ENCODE data around the gene UBQLNL.

UBQLNL gene, protein sequence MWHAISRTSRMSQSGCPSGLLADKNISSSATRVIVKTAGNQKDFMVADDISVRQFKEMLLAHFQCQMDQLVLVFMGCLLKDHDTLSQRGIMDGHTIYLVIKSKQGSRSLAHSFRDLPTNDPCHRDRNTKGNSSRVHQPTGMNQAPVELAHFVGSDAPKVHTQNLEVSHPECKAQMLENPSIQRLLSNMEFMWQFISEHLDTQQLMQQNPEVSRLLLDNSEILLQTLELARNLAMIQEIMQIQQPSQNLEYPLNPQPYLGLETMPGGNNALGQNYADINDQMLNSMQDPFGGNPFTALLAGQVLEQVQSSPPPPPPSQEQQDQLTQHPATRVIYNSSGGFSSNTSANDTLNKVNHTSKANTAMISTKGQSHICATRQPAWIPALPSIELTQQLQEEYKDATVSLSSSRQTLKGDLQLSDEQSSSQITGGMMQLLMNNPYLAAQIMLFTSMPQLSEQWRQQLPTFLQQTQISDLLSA

DNA sequence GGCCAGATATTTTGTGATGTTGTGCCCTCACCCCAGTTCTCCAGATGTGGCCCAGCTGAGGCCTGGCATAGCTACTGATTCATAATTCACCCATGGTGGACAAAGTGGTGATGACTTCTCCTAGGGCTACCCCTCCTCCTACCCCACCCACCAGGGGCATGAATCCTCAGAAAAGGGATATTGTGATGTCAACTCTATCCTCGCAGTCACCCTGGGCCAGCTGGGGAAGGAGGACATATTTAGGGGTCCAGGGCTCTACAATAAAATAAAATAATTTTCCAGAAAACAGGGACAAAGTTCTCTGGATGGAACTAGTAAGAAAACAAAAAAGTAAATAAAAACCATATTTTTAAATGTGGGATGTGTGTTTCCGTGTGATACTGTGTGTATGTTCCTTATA is at the start of gene UBQLNL:
Gene UBQLNL (minus strand): TSS at position 101 of the 400 bp plus-strand sequence. CDS start 258 bp downstream, outside the sequence.
- no peak for DNase-seq (ENCODE audit: low read depth in 2 of 2)

DNA sequence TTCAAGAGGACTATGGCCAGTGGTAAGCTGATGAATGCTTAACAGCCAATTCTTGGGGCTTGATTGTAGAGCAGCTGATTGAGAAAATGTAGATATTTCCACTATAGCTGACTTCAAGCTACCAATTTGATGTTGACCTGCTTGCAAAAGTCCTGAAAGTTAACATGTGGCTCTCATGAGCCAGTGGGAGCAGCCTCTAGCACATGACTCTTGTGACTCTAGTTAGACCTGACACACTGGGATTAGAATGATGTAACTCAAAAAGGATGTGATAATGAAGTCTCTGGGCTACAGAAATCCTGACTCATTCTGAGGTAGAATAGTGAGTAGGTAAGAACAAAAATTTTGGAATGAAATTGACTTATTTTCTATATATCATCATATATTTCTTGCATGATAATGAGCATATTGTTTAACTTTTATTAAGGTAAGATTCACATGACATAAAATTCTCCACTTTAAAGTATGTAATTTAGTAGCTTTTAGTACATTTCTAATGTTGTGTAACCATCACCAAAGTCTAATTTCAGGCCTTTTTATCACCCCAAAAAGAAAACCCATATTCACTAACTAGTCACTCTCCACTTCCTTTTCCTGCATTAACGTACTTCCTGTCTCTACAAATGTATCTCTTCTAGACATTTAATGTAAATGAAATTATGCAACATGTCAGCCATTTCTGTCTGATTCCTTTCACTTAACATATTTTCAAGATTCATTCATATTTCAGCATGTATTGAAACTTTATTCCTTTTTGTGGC is 47.9 kb upstream of the UBQLNL start:
- no peak for DNase-seq (ENCODE audit: low read depth in 2 of 2)

DNA sequence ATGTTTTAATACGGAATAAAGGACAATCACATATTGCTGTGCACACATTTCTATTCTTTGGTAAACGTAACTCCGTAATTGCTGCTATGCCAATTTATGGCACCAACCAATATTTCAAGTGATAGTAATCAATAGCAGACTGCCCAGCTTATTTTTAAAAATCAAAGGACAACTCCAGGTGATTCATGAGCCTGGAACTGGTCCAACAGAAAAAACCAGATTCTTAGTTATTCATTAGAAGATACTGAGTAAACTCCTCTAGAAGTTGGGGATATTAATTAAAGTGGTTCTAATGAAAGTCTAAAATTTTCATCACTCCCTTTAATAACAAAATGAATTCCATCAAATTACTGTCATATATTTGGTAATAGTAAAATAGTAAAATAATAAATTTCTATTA is 41.3 kb upstream of the UBQLNL start:
- no peak for DNase-seq (ENCODE audit: low read depth in 2 of 2)

DNA sequence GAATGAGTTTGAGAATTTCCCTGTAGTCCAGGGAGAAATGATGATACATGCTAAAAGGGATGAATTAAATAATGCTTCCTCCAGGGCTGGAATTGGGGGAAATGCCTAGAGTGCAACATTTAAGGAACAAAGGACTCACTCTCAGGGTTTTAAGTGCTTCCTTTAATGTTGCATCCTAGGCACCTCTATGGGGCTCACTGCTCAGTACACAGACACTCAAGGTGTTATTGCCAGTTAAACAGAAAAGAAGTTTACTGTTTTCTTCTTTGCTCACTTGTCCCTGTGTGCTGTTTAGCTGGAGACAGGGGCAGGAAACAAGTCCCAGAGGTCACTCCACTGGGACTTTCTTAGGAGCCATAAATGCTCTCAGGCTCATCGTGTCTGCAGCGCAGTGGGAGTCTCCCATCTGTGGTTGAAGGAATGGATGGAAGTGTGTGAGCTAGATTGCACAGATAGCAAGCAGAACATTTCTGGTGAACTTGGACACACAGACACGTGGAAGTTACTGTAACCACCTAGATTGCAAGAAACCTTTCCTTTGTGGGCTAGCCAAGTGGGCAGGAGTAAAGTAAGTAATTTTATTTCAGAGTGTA is 40.2 kb upstream of the UBQLNL start:
- no peak for DNase-seq (ENCODE audit: low read depth in 2 of 2)

DNA sequence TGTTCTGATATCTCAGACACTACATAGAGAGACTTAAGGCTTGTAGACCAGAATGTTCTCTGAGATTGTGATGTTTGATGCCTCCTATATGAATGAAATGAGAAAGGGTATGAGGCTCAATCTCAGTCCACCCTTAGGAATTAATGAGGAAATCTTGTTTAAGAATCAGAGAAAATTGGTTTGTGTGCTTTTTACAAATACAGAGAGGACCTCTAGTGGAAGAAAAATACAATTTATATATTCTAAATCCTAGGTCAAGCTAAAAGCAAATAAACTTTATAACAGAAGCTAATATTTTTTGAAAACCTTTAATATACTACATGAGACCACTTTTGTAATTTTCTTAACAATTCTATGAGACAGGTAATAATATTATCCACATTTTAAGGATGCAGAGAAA is 36.8 kb upstream of the UBQLNL start:
- no peak for DNase-seq (ENCODE audit: low read depth in 2 of 2)

DNA sequence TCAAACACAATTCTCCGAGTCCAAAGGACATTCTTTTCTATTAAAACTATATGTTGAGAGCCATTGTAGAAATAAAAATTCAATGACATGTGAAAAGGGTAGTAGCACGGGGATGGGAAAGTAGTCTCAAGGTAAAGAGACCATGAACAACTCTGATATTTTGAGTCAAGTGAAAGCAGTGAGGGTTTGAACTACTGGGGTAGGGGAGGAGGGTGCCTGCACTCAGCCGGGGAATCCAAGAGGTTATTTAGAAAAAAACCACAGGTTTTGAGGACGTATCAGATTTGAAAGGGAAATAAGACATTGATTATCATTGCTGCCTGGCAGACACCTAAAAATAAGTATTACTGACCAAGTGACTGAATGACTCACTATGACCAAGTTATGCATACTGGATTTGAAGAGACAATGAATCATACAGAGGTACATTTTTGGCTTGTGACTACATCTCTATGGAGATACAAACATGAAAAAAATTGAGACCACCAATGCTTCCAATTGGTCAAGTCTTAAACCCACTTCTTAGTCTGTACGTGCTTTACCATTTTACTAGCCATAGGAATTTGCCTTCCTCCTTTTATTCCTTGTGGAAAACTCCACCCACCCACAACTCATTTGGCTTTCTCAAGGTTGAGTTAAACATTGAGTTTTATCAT is 34.1 kb upstream of the UBQLNL start:
- DNase-seq (ENCODE audit: low read depth in 2 of 2) = no peak

DNA sequence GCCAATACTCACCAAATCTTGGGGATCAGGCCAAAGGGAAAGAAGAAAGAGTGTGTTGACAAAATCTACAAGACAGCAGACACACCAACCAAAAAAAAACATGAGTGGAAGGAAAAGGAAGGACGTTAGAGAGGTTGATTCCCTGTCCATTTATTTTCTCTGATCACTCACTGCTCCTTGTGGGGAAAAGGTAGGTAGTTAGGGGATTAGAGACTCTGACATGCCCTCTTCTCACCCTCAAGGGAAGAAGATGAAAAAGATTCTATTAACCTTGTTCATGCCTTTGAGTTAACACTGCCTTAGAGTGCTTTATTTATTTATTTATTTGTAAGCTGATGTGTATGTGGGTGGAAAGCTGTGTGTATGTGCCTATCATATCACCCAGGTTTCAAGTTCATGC is 31.9 kb upstream of the UBQLNL start, which contains the start of gene OR52H1:
Gene OR52H1 (minus strand): TSS at position 101 of the 400 bp plus-strand sequence. CDS start 3,035 bp downstream, outside the sequence.
- no peak for DNase-seq (ENCODE audit: low read depth in 2 of 2)

DNA sequence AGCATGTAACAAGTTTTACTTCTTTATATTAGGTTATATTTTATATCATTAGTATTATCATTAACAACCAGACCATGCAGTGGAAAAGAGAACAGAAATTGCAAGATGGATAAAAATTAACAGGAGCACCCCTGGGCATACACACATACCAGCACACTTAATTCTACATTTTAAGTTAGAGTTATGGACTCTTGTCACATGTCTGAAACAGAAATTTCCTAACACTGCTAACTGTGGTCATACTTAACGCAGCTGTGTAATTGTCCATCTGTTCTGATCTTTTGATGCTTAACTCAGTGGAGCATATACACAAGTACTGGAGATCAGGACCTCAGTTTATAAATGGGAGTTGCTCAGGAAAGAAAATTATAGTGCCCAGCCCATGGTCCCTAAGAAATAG is 31.5 kb upstream of the UBQLNL start:
- DNase-seq (ENCODE audit: low read depth in 2 of 2) = no peak

DNA sequence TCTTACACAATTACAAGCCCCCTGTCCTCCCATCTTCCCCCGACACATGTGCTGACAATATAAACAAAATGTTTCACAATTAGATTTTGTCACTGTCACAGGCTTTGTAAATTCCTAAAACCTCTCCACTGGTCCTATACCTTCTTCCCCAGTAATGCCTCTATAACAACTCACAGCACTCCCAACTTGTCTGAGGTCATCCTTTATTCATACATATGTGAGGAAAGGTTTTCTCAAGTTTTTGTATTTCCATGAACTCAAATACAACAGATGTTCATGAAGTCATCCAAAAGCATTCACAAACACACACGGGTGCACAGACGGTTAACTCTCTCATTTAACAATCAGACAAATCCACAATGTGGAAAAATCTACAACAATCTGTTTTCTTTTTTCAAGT is 30.0 kb upstream of the UBQLNL start:
- no peak for DNase-seq (ENCODE audit: low read depth in 2 of 2)

DNA sequence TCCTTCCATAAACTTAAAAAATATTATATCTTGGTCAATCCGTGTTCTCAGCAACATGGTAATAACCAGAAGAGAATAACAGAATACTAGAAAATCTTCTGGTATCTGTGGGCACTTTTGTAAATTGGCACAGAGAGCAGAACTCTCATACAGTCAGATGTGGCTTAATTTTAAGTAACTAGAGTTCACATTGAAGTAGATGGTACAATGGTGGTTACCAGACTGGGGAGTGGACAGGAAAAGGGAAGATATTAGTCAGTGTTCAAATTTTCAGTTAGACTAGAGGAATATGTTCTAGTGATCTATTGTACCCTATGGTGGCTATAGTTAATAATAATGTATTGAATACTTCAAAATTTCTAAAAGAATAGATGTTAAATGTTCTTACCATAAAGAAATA is 24.9 kb upstream of the UBQLNL start:
- no peak for DNase-seq (ENCODE audit: low read depth in 2 of 2)

DNA sequence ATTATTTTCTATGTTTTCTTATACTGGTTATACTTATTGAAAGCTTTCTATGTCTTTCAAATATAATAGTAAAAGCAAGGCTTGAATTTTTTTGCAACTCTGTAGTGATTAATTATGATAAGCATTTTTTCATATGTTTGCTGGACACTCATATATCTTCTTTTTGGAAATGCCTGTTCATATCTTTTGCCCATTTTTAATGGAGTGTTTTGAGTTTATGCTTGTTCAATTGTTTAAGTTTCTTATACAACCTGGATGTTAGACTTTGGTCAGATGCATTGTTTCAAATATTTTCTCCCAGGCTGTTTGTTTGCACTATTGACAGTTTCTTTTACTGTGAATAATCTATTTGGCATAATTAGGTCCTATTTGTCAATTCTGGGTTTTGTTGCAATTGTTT is 20.0 kb upstream of the UBQLNL start:
- DNase-seq (ENCODE audit: low read depth in 2 of 2) = no peak

DNA sequence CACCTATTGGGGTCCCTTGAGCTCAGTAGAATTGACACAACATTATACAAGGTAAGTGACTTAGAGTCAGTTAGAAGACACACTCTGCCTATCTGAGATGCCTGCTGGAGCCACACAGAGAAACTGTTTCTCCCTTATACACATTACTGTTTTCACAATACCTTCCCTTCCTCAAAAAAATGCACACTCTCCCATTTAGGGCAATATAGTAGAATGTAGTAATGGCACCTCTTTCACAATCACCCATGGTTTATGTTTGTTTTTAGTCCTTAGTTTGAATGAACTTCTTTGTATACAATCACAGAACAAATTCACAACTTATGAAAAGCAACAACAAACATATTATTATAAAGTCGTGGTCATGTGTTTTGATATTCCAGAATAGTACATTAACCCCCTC is 17.5 kb upstream of the UBQLNL start:
- DNase-seq (ENCODE audit: low read depth in 2 of 2) = no peak

DNA sequence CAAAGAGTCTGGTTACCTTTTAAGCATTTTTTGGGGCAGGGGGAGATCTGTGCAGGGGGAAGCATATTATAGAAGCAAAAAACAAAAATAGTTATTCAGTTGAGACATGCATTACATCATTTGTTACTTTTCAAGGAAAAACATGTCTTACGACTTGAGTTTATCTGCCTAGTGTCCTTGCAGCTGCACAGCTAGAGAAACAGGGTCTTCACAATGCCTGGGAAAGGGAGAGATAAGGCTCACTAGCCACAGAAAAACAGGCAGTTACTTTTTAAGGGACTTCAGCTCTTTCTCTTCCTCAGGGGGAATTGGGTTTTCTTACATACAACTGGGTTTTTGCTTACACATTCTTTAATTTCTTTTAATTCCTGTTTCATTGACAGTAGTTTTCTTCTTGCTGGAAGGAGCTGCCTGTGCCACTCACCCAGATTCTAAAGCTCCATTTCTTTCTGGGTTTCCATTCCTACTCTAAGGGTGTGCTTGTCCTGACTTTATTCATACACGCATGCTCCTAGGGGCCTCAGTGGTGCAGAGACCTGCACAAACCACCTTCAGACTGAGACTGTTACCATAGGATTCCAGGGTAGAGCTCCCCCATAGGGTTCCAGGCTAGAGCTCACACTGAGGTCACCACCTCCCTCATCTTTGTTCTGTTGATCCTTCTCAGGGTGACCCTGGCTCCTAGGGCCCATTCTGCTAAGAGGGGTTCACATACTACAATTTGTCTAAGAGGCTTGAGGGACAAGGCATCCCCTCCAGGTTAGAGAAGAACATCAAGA is 14.7 kb upstream of the UBQLNL start:
- no peak for DNase-seq (ENCODE audit: low read depth in 2 of 2)

DNA sequence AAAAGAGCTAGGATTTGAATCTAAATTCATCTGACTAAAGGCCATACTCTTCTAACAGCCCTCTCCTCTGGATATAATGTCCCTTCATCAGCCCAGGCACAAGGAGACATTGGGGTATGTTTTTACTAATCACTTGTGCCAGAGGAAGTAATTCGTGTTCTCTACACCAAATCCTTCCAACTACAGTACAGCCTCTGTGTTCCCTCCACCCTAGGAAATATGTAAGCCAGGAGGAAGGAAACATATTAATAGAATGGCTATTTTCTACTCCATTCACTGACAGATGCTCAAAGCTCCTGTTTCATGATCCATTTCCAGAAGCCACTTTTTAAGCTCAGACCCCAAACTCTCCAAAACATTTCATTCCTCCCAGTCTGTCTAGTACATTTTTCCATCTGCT is 12.0 kb upstream of the UBQLNL start:
- no peak for DNase-seq (ENCODE audit: low read depth in 2 of 2)

DNA sequence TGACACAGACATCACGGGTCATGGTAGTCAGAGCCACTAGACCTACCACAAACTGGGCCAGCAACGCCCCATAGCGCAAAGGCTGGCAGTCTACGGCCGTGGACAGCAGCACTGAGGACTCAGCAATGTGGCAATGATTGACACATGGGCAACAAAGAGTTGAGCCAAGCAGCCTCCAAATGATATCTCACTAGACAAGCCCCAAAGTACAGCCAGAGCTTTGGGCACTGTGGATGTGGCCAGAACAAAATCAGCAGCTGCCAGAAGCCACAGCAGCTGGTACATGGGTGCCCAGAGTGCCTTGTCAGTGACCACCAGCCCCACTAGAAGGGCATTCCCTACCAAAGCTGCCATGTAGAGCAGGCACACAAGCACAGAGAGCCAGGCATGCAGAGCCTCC is 11.2 kb upstream of the UBQLNL start:
- no peak for DNase-seq (ENCODE audit: low read depth in 2 of 2)

DNA sequence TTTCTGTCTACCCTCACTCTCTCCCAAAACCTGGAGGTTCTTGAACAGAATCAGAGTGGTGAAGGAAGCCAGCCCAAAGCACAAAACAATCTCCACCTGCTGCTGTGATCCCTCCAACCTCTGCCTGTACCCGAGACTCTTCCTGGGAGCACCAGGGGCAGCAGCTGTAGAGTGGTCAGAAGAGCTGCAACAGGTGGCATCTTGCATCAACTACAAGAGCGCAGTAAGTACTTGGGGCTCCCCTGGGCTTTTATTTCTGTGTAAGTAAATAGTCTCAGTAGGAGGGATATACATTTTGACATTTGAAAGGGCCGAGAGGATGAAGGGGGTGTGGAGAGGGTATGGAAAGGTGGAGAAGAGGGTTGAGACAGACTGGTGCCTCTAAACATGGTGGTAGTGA is 8.3 kb upstream of the UBQLNL start:
- no peak for DNase-seq (ENCODE audit: low read depth in 2 of 2)

DNA sequence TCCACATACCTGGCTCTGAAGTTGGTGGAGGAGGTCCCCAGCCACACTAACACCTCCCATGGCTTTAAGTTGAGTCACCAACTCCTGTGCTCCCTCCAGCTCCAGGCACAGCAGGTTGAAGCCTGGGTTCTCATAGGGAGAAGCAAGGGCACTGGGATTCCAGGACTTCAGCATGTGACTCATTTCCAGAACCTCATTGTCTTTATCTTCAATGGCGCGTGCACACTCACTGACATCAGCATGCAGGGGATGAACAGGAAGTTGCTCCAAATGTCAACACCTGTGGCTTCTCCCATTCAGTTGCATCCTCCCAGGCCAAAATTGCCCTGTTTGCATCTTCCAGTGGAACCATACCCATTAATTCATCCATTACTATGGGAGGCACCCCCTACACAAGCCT is 5.8 kb upstream of the UBQLNL start:
- DNase-seq (ENCODE audit: low read depth in 2 of 2) = no peak

DNA sequence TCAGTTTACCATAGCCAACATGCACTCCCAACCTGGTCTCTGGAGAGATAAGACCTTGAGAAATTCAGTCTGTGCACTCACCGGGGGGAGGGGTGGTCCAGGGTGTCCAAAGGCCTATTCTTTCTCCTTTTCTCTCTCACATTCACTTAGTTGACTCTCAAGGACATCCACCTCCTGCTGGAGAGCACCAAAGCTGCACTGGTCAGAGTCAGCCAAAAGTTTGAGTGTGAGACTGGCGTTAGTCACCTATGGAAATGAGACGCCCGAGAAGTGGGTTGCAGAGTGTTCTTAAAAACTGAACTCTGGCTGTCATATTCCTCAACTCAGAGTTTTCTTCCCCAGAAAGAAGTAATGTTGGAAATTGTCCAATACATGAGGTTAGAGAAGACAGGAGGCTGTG is 5.0 kb upstream of the UBQLNL start:
- no peak for DNase-seq (ENCODE audit: low read depth in 2 of 2)

DNA sequence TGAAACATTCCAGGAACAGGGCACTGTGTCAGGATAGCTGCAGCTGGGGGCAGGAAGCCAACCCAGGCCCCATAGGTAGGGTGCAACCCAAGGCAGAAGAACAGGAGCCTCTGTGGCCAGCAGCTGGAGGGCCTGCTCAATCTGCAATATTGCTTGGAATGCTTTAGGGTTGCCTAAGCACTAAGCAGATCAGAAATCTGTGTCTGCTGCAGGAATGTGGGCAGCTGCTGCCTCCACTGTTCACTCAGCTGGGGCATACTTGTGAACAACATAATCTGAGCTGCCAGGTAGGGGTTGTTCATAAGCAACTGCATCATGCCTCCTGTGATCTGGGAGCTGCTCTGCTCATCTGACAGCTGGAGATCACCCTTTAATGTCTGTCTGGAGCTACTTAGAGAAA is 1.7 kb downstream of the UBQLNL start:
- no peak for DNase-seq (ENCODE audit: low read depth in 2 of 2)

DNA sequence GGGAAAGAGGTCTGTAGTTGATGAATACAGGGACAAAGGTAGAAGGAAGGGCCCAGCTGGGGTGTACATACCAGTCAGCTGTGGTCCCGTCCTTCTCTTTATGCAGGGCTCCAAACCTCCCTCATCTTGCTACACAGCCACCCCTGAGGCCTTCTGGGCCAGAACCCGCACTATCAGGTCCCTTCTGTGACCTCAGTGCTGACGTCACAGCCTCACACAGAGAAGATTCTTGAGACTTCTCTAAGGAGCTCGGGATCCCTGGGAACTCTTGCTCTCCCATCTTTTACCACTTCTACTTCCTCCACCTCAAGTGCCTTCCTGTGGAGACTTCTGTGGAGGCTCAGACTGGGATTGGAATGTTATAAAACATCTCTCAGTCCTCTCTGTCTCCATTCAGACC is 6.7 kb downstream of the UBQLNL start, which contains the start of gene UBQLN3:
Gene UBQLN3 (minus strand): TSS at position 155 of the 400 bp plus-strand sequence. CDS start 399 bp downstream, outside the sequence.
- no peak for DNase-seq (ENCODE audit: low read depth in 2 of 2)

DNA sequence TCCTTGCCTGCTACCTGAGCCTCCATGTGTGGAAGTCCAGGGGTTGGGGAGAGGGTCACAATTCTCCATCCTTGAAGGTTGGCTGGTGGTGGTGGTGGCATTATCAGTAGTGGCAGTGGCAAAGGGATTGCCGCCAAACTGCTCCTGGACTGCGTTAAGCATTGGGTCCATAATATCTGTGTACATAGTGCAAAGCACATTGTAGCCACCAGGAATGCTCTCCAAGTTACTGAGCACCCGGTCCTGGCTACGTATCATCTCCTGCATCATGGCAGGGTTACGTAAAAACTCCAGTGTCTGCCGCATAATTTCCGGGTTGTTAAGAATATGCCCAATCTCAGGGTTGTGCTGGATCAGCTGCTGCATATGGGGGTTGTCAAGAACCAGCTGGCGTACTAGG is 7.9 kb downstream of the UBQLNL start:
- no peak for DNase-seq (ENCODE audit: low read depth in 2 of 2)

Measured in stimulated activated CD8-positive, alpha-beta memory T cell treated with anti-CD3 and anti-CD28 coated beads, Interleukin-15, amount 100 ng/mL, for 4 hours (primary cell).